B cell (primary cell): Measurements from ENCODE around the gene CCDC134.

Source experiments
- EZH2 ChIP-seq: IDR thresholded peaks from 2 replicates; pipeline ENCODE4 v1.6.1; 2012; ENCODE audit warnings: borderline replicate concordance, low read depth, mild to moderate bottlenecking, moderate library complexity, low read length; ENCODE audit not compliant: insufficient read depth, poor library complexity, severe bottlenecking
- TF ChIP-seq, protein P1 (sequence below): fragments of 200-600 bp; IDR thresholded peaks from one replicate; pipeline ENCODE4 v1.8.0; 2022; ENCODE audit warnings: antibody characterized with exemption, mild to moderate bottlenecking

DNA sequence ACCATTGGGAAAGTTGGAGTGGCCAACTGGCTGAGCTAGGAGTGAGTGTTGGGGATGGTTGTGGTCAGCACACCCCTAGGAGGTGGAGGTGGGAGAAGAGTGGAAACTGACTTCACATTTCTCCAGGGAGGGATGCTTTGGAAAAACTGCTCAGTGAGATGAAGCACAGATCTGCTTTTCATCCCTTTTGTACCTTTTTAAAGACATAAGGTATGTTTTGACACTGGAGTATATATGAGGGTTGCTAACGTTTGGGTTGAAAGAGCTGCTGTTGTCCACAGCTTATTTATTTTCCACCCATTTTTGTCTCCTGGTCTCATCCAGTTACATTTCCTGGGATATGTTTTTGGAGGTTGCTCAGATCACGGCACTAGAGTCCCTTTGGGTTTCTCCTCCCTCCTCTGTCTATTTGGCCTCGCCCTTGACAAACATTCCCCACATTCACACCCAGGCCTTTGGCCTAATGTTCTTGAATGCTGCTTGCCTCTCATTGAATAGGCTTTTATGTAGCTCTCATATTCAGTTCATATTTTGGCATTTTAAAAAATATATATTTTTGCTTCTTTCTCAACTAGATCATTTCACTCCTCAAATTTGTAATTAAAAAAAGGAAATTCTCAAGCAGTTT, 40.7 kb downstream of the CCDC134 start:
- TF ChIP-seq, protein P1, sequence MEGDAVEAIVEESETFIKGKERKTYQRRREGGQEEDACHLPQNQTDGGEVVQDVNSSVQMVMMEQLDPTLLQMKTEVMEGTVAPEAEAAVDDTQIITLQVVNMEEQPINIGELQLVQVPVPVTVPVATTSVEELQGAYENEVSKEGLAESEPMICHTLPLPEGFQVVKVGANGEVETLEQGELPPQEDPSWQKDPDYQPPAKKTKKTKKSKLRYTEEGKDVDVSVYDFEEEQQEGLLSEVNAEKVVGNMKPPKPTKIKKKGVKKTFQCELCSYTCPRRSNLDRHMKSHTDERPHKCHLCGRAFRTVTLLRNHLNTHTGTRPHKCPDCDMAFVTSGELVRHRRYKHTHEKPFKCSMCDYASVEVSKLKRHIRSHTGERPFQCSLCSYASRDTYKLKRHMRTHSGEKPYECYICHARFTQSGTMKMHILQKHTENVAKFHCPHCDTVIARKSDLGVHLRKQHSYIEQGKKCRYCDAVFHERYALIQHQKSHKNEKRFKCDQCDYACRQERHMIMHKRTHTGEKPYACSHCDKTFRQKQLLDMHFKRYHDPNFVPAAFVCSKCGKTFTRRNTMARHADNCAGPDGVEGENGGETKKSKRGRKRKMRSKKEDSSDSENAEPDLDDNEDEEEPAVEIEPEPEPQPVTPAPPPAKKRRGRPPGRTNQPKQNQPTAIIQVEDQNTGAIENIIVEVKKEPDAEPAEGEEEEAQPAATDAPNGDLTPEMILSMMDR = no peak
- TF ChIP-seq EZH2 = no peak
